Sigmoid colon (tissue), 4 donors: Measurements from ENCODE around the gene OR1C1.

Experiments
- EP300 ChIP-seq, 4 donors: sonication (generic); formaldehyde crosslinking; IDR thresholded peaks; one replicate each; pipeline ENCODE4 v1.6.1; 2017; ENCODE audit warnings: antibody characterized with exemption in 4 of 4
- TF ChIP-seq, protein P1 (sequence below), 4 experiments: fragments of 450-650 bp in 3 of 4; fragments of 200-600 bp in 1 of 4; IDR thresholded peaks; one replicate each; pipeline ENCODE4 v1.5.1; 2016 to 2019; ENCODE audit warnings: antibody characterized with exemption in 4 of 4, mild to moderate bottlenecking in 3 of 4, moderate library complexity in 2 of 4

DNA sequence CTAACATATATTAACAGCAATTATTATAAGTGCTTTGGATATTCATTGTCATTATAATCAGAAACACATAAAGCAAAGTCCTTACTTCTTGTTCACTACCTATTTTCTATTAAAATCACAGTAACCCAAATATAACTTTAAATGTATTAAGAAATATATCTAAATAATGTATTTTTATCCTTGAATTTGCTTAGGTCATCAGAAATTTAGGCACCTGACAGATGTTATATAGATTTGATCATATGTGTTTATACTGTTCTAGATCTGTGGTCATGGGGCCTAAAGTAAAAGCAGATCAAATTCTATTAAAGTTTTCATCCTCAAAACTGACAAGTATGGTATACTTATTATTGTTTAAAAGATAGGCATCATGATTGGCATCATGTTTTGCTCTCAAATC, 9.2 kb upstream of the OR1C1 start:
- TF ChIP-seq, protein P1, sequence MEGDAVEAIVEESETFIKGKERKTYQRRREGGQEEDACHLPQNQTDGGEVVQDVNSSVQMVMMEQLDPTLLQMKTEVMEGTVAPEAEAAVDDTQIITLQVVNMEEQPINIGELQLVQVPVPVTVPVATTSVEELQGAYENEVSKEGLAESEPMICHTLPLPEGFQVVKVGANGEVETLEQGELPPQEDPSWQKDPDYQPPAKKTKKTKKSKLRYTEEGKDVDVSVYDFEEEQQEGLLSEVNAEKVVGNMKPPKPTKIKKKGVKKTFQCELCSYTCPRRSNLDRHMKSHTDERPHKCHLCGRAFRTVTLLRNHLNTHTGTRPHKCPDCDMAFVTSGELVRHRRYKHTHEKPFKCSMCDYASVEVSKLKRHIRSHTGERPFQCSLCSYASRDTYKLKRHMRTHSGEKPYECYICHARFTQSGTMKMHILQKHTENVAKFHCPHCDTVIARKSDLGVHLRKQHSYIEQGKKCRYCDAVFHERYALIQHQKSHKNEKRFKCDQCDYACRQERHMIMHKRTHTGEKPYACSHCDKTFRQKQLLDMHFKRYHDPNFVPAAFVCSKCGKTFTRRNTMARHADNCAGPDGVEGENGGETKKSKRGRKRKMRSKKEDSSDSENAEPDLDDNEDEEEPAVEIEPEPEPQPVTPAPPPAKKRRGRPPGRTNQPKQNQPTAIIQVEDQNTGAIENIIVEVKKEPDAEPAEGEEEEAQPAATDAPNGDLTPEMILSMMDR (IDR thresholded peaks at IDR 0.05) = no peak
- TF ChIP-seq EP300 (IDR thresholded peaks at IDR 0.05) = no peak
